Measurements from ENCODE around the gene ATP6V0A4.

Gene ATP6V0A4

DNA sequence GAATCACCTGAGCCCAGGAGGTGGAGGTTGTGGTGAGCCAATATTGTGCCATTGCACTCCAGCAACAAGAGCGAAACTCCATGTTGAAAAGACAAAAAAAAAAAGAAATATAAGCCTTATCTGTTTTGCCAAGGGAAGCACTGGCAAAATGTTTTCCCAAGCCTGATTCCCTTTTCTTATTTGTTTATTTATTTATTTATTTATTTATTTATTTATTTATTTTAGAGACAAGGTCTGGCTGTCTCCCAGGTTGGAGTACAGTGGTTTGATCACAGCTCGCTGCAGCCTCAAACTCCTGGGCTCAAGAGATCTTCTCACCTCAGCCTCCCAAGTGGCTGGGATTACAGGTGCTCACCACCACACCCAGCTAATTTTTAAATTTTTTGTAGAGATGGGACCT is 141.0 kb downstream of the ATP6V0A4 start:
- Histone ChIP-seq H3K4me2 (no peak overlapping the region), H3K27ac (no peak overlapping the region), H3K9ac (no peak overlapping the region), H3K27me3 (ENCODE audit: insufficient read depth, low read depth) (no peaks in the 10 kb centered on the region), H3K4me1 (ENCODE audit: low read depth, poor library complexity, severe bottlenecking) (no peaks in the 10 kb centered on the region), H3K4me3 (IDR thresholded peaks at IDR 0.05; ENCODE audit: insufficient read depth, low read depth, low read length) (no peak overlapping the region), H3K36me3 (ENCODE audit: insufficient read depth) (no peaks in the 10 kb centered on the region), H2AFZ (ENCODE audit: low read depth) (no peak overlapping the region), H4K20me1 (ENCODE audit: insufficient read depth) (no peaks in the 10 kb centered on the region), H3K79me2 (ENCODE audit: insufficient read depth, low read depth) (no peaks in the 10 kb centered on the region)
- TF ChIP-seq CTCF (conservative IDR thresholded peaks at IDR 0.05; ENCODE audit: low read depth, low read length), result no peak
